K562 (cell line): Measurements from ENCODE around the gene CLCA2. TPM values are rescaled to one million over a fixed set of nuclear protein-coding genes. Genes with fewer than 3 reads are reported as not detected.
A peak's percentile ranks its signal among the peaks of the same experiment; 100 is the strongest.

Experiments
- ARNT ChIP-seq, 2 experiments: fragments of 450-650 bp; IDR thresholded peaks; 2 replicates each; pipeline ENCODE4 v1.6.1; 2016; ENCODE audit warnings: mild to moderate bottlenecking in 1 of 2
- BCL6 ChIP-seq: fragments of 250-450 bp; sonication (Bioruptor Pico); IDR thresholded peaks from 2 replicates; pipeline ENCODE4 v1.4.0; 2020
- CC2D1A ChIP-seq: fragments of 450-650 bp; IDR thresholded peaks from 2 replicates; pipeline ENCODE4 v1.6.1; 2017; ENCODE audit warnings: mild to moderate bottlenecking
- CHD4 ChIP-seq: fragments of 200-600 bp; sonication (generic); IDR thresholded peaks from 3 replicates; pipeline ENCODE4 v1.6.1; 2012; ENCODE audit warnings: low read depth, mild to moderate bottlenecking, mixed read lengths, low read length, inconsistent platforms; ENCODE audit not compliant: insufficient read depth, insufficient replicate concordance, poor library complexity, severe bottlenecking
- EP300 ChIP-seq: IDR thresholded peaks from 2 replicates; pipeline ENCODE4 v1.6.1; 2012; ENCODE audit warnings: low read length, improper control_type of control experiment
- ERF ChIP-seq: fragments of 450-650 bp; formaldehyde crosslinking; IDR thresholded peaks from 2 replicates; pipeline ENCODE4 v1.4.0; 2020; ENCODE audit warnings: mild to moderate bottlenecking, mixed read lengths
- FOXP1 ChIP-seq: sonication (generic); formaldehyde crosslinking; IDR thresholded peaks from 2 replicates; pipeline ENCODE4 v1.8.0; 2022; ENCODE audit warnings: mild to moderate bottlenecking, missing genetic modification reagents
- NFATC3 ChIP-seq: fragments of 450-650 bp; IDR thresholded peaks from 2 replicates; pipeline ENCODE4 v1.6.1; 2017; ENCODE audit warnings: mild to moderate bottlenecking
- RFX7 ChIP-seq: fragments of 250-450 bp; sonication (Bioruptor Pico); IDR thresholded peaks from 2 replicates; pipeline ENCODE4 v1.5.1; 2021; ENCODE audit warnings: mild to moderate bottlenecking
- SETDB1 ChIP-seq: IDR thresholded peaks from one replicate; pipeline ENCODE4 v1.6.1; 2012; ENCODE audit warnings: low read length, control low read depth, inconsistent platforms
- STAT5A ChIP-seq: IDR thresholded peaks from 2 replicates; pipeline ENCODE4 v1.6.1; 2012; ENCODE audit warnings: low read length, inconsistent platforms, borderline replicate concordance
- XRCC3 ChIP-seq: fragments of 450-650 bp; IDR thresholded peaks from 2 replicates; pipeline ENCODE4 v1.6.1; 2017; ENCODE audit warnings: mild to moderate bottlenecking, moderate library complexity
- YBX1 ChIP-seq: fragments of 450-650 bp; IDR thresholded peaks from 2 replicates; pipeline ENCODE4 v1.7.1; 2016; ENCODE audit warnings: mild to moderate bottlenecking
- ZNF589 ChIP-seq: fragments of 200-800 bp; sonication (Bioruptor generic); IDR thresholded peaks from 2 replicates; pipeline ENCODE4 v1.6.1; 2016; ENCODE audit warnings: low read depth, missing genetic modification characterization, missing compliant biosample characterization
- polyA plus RNA-seq, 8 experiments: library from polyadenylated mRNA; depleted of rRNA in 4 of 8; stranded (reverse) in 5 of 8; unstranded in 3 of 8; fragments of >200 nt; fragmentation: Nextera tagmentation in 2 of 8; fragmentation: Illumina TruSeq in 1 of 8; extraction: Ambion mirVana in 2 of 8; extraction: Trizol in 1 of 8; gene quantifications; 2 replicates each; pipeline versions ENCODE4 v1.2.1 to v1.2.3, GENCODE V29; 2011 to 2014; ENCODE audit warnings: inconsistent platforms in 1 of 8, missing spikeins in 1 of 8
- total RNA-seq, 7 experiments: library from RNA; depleted of rRNA in 6 of 7; stranded (reverse); fragments of >200 nt in 6 of 7; fragmentation: Illumina TruSeq in 2 of 7; extraction: Trizol in 2 of 7; gene quantifications; 2 replicates each; pipeline versions ENCODE4 v1.2.1 to v1.2.3, GENCODE V29; 2011 to 2021; ENCODE audit warnings: low replicate concordance in 1 of 7
- TF ChIP-seq, protein P1 (sequence below): sonication (generic); formaldehyde crosslinking; IDR thresholded peaks from 2 replicates; pipeline ENCODE4 v1.8.0; 2022; ENCODE audit warnings: mild to moderate bottlenecking, missing genetic modification reagents, borderline replicate concordance
- TF ChIP-seq, protein P2 (sequence below): sonication (generic); formaldehyde crosslinking; IDR thresholded peaks from 2 replicates; pipeline ENCODE4 v1.4.0; 2020; ENCODE audit warnings: mild to moderate bottlenecking, missing genetic modification reagents
- TF ChIP-seq, protein P3 (sequence below), 2 experiments: fragments of 450-650 bp in 1 of 2; IDR thresholded peaks; 2 replicates each; pipeline ENCODE4 v1.6.1; 2011 to 2017; ENCODE audit warnings: low read depth in 2 of 2, antibody characterized with exemption in 1 of 2, borderline replicate concordance in 1 of 2, low read length in 1 of 2, mild to moderate bottlenecking in 1 of 2, mixed read lengths in 1 of 2; ENCODE audit not compliant: control insufficient read depth in 1 of 2
- TF ChIP-seq, protein P4 (sequence below), 2 experiments: fragments of 450-650 bp; IDR thresholded peaks; 2 replicates each; pipeline ENCODE4 v1.6.1; 2016
- TF ChIP-seq, protein P5 (sequence below): sonication (generic); formaldehyde crosslinking; IDR thresholded peaks from 2 replicates; pipeline ENCODE4 v1.8.0; 2022; ENCODE audit warnings: mild to moderate bottlenecking, missing genetic modification reagents

CLCA2 gene
- total and polyA plus RNA-seq, 9 of the 15 experiments (the other 6 are each of a cell fraction or from before 2014, with no cell fraction given) = 0.03 TPM; not detected in 8

DNA sequence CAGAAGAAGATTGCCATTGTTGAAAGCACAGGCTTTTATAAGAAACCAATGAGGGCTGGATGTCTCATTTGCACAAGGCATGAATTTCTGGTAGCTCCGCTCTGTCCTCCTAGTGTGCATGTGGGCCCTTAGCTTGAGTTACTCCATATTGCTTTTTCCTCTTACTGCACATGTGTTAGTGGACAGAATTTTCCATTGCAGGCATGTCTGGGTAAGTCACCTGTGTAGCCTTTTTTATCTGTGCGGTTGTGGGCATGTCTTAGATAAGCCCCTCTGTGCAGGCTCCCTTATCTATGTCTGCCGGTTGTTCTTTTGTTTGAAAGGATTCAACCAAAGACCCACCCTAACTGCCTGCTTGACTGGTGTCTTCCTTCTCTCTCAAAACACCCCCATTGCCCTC is 37.5 kb downstream of the CLCA2 start (continued):
- TF ChIP-seq ZNF589 (CRISPR knock-in tag) (peak; percentile 92), XRCC3 (no peak), STAT5A (peak; percentile 79), ERF (CRISPR knock-in tag) (peak; percentile 98), ARNT (IDR thresholded peaks at IDR 0.05) (peak; percentile 71 to 74; a peak in 3 of 4 replicates), CC2D1A (peak; percentile 78; the same call in 1 of the 2 replicates), SETDB1 (no peak), EP300 (peak; percentile 89), FOXP1 (CRISPR knock-in tag) (no peak), RFX7 (CRISPR knock-in tag) (peak; percentile 81), CHD4 (no peak), NFATC3 (peak; percentile 75; the same call in 1 of the 2 replicates), YBX1 (no peak), BCL6 (CRISPR knock-in tag) (peak; percentile 94)
- TF ChIP-seq, protein P1, sequence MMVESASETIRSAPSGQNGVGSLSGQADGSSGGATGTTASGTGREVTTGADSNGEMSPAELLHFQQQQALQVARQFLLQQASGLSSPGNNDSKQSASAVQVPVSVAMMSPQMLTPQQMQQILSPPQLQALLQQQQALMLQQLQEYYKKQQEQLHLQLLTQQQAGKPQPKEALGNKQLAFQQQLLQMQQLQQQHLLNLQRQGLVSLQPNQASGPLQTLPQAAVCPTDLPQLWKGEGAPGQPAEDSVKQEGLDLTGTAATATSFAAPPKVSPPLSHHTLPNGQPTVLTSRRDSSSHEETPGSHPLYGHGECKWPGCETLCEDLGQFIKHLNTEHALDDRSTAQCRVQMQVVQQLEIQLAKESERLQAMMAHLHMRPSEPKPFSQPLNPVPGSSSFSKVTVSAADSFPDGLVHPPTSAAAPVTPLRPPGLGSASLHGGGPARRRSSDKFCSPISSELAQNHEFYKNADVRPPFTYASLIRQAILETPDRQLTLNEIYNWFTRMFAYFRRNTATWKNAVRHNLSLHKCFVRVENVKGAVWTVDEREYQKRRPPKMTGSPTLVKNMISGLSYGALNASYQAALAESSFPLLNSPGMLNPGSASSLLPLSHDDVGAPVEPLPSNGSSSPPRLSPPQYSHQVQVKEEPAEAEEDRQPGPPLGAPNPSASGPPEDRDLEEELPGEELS = no peak
- TF ChIP-seq, protein P2, sequence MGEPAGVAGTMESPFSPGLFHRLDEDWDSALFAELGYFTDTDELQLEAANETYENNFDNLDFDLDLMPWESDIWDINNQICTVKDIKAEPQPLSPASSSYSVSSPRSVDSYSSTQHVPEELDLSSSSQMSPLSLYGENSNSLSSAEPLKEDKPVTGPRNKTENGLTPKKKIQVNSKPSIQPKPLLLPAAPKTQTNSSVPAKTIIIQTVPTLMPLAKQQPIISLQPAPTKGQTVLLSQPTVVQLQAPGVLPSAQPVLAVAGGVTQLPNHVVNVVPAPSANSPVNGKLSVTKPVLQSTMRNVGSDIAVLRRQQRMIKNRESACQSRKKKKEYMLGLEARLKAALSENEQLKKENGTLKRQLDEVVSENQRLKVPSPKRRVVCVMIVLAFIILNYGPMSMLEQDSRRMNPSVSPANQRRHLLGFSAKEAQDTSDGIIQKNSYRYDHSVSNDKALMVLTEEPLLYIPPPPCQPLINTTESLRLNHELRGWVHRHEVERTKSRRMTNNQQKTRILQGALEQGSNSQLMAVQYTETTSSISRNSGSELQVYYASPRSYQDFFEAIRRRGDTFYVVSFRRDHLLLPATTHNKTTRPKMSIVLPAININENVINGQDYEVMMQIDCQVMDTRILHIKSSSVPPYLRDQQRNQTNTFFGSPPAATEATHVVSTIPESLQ (CRISPR knock-in tag) = no peak
- TF ChIP-seq, protein P3, sequence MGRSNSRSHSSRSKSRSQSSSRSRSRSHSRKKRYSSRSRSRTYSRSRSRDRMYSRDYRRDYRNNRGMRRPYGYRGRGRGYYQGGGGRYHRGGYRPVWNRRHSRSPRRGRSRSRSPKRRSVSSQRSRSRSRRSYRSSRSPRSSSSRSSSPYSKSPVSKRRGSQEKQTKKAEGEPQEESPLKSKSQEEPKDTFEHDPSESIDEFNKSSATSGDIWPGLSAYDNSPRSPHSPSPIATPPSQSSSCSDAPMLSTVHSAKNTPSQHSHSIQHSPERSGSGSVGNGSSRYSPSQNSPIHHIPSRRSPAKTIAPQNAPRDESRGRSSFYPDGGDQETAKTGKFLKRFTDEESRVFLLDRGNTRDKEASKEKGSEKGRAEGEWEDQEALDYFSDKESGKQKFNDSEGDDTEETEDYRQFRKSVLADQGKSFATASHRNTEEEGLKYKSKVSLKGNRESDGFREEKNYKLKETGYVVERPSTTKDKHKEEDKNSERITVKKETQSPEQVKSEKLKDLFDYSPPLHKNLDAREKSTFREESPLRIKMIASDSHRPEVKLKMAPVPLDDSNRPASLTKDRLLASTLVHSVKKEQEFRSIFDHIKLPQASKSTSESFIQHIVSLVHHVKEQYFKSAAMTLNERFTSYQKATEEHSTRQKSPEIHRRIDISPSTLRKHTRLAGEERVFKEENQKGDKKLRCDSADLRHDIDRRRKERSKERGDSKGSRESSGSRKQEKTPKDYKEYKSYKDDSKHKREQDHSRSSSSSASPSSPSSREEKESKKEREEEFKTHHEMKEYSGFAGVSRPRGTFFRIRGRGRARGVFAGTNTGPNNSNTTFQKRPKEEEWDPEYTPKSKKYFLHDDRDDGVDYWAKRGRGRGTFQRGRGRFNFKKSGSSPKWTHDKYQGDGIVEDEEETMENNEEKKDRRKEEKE (IDR thresholded peaks at IDR 0.05; ENCODE audit: borderline replicate concordance in 1 of 2, control insufficient read depth in 1 of 2, low read depth in 2 of 2, low read length in 1 of 2) = no peak
- TF ChIP-seq, protein P4, sequence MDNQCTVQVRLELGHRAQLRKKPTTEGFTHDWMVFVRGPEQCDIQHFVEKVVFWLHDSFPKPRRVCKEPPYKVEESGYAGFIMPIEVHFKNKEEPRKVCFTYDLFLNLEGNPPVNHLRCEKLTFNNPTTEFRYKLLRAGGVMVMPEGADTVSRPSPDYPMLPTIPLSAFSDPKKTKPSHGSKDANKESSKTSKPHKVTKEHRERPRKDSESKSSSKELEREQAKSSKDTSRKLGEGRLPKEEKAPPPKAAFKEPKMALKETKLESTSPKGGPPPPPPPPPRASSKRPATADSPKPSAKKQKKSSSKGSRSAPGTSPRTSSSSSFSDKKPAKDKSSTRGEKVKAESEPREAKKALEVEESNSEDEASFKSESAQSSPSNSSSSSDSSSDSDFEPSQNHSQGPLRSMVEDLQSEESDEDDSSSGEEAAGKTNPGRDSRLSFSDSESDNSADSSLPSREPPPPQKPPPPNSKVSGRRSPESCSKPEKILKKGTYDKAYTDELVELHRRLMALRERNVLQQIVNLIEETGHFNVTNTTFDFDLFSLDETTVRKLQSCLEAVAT (IDR thresholded peaks at IDR 0.05) = peak in 1 of 2 experiments; percentile 82; a peak in 2 of 4 replicates
- TF ChIP-seq, protein P5, sequence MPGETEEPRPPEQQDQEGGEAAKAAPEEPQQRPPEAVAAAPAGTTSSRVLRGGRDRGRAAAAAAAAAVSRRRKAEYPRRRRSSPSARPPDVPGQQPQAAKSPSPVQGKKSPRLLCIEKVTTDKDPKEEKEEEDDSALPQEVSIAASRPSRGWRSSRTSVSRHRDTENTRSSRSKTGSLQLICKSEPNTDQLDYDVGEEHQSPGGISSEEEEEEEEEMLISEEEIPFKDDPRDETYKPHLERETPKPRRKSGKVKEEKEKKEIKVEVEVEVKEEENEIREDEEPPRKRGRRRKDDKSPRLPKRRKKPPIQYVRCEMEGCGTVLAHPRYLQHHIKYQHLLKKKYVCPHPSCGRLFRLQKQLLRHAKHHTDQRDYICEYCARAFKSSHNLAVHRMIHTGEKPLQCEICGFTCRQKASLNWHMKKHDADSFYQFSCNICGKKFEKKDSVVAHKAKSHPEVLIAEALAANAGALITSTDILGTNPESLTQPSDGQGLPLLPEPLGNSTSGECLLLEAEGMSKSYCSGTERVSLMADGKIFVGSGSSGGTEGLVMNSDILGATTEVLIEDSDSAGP (CRISPR knock-in tag) = no peak
